ENCODE measurements around the gene KDM4C.
"Not testable (repeated sequence)": the region's sequence is repeated elsewhere in the genome, so short reads cannot be mapped to it uniquely, and the experiment has no call there.

KDM4C gene

GRCh38 chr9:6764950-6765349 is 7.2 kb downstream of the KDM4C start:
- DNase-seq: no peak

DNA sequence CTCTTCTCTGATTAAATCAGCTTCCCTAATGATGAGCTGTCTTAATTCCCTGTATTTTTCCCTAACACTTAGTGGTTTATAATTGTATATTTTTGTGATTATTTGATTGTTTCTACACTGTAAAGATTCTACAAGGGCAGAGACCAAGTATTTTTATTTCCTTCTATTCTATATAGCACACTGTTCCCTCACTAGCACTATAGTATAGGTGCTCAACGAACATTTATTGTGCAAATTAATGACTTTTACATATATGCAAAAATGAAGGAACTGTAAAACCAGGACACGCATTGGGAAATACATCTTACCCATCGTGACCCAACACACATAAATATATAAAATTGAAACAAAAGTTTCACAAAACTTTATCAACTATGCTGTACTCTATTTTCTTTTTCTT is 7.6 kb downstream of the KDM4C start:
- no peak for DNase-seq

DNA sequence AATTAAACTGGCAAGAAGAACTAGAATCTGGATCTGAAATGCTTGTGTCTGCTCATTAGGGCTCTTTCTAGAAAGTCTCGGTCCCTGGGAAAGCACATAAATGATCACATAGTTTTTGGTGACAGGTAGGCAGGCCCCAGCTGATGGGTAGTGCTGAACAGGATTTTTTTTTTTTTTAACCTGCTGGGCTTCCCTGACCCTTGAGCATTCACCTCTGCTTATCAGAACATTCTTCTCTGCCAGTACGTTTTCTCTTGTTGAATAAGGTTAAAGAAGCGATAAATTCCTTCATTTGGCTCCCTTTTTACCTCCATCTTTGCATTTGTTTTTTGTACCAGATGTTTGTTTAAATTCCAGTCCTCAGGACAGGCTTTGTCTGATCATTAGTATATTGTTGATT is 8.8 kb downstream of the KDM4C start:
- no peak for DNase-seq

GRCh38 chr9:6768587-6768986 is 10.8 kb downstream of the KDM4C start:
- not testable (repeated sequence) for DNase-seq

DNA sequence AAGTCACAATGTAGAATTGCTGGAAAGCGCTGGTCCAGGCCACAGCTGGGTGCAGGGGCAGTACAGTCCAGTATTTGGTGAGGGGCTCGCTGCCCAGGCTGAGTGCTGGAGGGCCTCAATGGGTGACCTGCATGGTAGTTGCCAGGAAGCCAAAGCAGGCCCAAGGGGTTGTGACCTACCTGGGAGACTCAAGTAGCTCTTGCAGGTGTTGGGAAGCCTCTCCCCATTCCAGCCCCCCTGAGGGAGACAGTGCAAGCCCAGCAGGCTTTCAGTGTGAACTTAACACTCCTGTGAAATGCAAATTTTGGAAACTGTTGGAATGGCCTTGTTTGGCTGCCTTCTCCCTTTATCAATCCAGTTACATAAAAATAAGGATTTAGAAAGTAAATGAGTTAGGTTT is 13.9 kb downstream of the KDM4C start:
- no peak for DNase-seq

DNA sequence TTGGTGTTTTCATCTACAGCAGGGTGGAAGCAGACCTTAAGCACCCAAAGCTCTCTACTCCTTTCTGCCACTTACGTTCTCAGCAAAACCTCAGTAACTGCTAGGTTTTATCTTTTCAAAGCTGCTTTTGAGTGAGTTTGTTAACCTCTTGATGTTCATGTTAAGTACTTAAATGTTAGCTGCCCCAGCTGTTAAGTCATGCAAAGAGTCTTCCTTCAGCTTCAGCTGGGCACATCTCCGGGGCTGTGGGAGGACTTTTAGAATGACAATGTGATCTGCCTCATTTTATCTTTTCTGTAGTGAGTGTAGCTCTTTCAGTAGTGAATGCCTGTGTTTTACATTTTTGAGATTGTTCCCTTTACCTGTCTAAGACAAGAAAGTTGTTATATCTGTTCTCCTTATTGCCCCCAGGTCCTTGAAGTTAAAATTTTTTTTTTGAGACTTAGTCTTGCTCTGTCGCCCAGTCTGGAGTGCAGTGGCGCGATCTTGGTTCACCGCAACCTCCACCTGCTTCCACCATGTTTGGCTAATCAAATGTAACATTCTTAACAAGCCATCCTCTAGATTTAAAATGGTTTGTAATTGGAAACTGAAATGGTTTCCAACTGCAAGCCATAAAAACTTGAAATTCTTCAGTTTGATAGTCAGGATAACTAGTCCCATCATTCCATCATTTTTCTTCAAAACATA is 19.6 kb downstream of the KDM4C start:
- no peak for DNase-seq

- no peak for DNase-seq
Observed at GRCh38 chr9:6779417-6780241, 21.9 kb downstream of the KDM4C start.

DNA sequence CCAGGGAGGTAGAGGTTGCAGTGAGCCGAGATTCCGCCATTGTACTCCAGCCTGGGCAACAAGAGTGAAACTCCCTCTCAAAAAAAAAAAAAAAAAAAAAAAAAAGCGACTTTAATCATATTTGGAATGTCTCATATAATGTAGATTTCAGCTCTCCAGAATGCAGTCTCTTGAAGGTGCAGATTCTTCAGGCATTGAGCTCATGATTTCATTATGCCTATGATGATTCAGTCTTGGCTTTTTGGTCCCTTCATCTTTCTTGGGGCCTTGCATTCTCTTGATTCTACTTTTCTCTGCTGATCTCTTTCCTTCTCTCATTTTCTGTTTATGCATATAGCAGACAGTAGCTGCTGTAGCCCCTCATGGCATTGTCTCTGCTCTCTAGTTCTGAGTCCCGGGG is 22.9 kb downstream of the KDM4C start:
- DNase-seq: no peak

GRCh38 chr9:6781476-6781875 is 23.7 kb downstream of the KDM4C start:
- no peak for DNase-seq

DNA sequence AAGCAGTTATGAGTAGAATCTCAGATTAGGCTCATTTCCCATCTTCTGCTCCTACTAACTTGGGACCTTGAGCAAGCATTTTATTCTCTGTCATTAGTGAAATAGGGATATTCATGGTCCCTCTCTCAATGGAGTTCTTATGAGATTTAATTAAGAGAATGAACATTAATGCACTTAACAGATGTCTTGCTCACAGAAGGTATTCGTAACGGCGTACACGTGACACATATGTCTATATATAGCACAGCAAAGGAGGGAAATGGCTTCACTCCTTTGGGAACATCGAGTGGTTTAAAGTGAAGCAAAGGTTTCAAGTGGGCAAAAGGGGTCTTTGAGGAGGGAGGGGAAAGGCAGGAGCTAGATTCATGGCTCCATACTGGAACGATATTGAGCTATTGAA is 24.6 kb downstream of the KDM4C start:
- no peak for DNase-seq

DNA sequence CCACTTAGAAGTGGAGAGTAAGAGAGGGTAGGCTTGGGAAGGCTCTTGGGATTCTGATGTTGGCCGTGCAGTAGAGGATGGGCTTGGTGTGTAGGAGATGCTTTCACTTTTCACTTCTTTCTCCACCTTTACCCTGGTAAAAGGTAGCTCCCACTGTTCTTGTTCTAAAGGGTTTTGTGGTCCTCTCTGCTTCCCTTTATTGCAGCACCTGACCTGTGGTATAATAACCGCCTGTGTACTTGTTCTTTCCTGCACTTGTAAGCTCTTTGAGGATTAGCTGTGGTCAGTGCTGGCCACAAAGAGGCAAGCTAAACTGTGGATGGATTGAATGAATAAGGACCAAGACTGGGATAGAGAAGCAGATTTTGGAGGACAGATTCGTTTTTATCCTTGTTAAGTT is 25.2 kb downstream of the KDM4C start:
- DNase-seq: no peak

- DNase-seq: no peak
Observed at GRCh38 chr9:6783753-6784152, 26.0 kb downstream of the KDM4C start.

DNA sequence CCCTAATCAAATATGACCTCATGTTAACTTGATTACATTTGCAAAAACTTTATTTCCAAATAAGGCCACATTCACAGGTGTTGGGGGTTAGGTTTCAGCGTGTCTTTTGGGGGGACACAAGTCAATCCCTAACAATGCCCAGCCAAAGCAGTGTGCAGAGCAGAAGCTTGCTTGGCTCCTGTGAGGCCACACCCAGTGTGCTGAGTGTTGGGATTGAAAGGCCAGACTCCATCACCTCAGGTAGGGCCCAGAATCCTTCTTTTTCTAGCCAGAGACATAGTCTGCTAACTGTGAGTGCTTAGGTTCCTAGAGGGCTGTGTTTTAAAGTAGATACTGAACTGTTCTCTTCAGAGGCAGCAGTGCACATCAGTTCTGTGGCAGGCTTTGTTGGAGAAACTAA is 27.9 kb downstream of the KDM4C start:
- no peak for DNase-seq

- DNase-seq: no peak
Observed at GRCh38 chr9:6787793-6788161, 30.0 kb downstream of the KDM4C start.

DNA sequence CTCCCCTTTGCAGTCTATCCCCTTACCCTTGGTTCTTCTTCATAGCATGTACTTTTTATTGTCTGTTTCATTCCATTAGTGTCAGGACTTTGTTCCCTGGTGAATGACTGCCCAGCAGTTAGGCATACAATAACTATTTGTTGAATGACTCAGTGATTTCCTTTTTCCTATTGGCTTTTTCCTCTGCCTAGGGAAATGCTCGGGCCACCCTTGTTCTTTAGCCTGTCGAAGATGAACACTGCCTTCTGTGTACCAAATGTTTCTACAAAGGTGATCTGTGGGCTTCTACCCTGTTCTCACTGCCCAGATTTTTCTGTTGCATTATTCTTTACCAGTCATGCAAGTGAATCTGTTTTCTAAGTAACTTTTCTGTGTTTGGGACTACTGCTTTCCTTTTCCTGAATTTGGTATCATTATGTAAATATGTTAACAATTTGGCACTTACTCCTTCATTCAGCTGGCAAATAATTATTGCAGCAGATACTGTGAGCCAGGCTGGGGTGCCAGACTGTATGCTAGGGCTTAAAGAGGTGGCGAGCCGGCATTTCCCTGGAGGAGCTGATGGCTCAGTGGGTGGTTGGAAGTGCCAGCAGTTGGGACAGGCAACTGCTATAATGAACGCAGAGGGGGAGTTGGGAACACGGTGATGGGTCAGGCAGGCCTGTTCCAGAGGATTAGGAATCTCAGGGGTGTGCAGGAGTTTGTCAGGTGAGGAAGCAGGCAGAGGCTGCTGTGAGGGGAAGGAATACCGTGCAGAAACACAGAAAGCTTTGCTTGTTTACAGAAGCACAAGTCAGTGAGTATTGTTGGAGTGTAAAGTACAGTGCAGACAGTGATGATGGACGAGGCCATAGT is 30.6 kb downstream of the KDM4C start:
- DNase-seq: no peak

- DNase-seq: not testable (repeated sequence)
Observed at GRCh38 chr9:6789017-6789338, 31.2 kb downstream of the KDM4C start.

DNA sequence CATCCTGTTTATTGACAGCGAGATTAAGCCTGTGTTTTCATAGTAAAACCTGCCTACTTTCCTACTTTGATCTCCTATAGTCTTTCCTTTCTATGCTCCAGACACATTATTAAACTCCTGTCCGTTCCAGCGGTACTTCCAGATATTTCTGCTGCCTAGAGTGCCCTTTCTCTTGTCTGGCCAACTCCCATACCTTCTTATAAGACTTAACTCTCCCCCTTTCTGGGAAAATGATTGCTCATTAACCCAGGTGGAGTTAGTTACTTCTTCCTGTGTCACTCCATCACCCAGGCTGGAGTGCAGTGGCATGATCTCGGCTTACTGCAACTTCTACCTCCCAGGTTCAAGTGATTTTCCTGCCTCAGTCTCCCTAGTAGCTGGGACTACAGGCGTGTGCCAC is 33.1 kb downstream of the KDM4C start:
- no peak for DNase-seq

- DNase-seq: no peak
Observed at GRCh38 chr9:6793203-6793602, 35.4 kb downstream of the KDM4C start.

DNA sequence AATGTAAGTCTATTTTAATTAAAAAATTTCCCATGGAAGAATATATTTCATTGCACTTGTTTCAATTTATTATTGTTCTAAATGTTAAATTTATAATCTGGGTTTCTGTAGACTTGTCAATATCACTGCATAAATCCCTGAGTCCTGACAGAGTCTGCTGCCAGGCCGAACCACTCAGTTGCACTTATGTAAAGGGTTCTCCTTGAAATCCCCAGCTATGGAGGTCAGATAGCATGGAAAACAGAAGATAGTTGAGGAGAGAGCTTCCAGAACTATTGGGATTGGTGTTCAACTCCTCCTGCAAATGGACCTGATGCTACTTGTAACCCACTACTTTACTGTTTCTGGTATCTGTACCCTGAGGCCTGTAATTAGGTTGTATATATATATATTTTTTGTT is 37.2 kb downstream of the KDM4C start:
- no peak for DNase-seq

DNA sequence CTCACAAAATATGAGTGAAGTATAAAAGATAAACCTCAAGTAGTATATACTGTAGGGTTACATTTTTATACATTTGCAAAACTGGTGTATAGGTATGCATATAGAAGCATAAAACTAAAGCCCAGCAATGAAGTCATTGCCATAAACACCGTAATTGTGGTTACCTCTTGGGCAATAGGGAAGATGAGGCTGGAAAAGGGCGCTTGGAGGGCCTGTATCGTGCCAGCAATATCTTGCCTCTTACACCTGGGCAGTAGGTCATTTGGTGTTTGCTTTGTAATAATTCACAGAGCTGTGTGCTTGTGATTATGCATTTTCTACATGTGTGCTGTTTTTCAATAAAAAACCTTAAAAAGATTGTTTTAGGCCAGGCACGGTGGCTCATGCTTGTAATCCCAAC is 45.2 kb downstream of the KDM4C start:
- DNase-seq: no peak

GRCh38 chr9:6805532-6805931 is 47.8 kb downstream of the KDM4C start:
- no peak for DNase-seq

DNA sequence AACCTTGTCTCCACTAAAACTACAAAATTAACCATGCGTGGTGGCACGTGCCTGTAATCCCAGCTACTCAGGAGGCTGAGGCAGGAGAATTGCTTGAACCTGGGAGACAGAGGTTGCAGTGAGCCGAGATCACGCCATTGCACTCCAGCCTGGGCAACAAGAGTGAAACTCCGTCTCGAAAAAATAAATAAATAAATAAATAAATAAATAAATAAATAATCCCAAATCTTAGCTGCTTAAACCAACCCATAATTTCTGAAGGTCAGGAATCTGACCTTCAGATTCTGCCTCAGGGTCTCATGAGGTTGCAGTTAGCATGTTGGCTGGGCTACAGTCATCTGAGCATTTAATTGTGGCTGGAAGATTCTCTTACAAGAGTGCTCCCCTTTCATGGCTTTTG is 48.5 kb downstream of the KDM4C start:
- not testable (repeated sequence) for DNase-seq

DNA sequence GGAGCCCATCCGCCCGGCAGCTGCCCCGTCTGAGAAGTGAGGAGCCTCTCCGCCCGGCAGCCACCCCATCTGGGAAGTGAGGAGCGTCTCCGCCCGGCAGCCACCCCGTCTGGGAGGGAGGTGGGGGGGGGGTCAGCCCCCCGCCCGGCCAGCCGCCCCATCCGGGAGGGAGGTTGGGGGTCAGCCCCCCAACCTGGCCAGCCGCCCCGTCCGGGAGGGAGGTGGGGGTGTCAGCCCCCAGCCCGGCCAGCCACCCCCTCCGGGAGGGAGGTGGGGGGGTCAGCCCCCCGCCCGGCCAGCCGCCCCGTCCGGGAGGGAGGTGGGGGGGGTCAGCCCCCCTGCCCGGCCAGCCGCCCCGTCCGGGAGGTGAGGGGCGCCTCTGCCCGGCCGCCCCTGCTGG is 49.9 kb downstream of the KDM4C start:
- not testable (repeated sequence) for DNase-seq

GRCh38 chr9:6811436-6811835 is 53.7 kb downstream of the KDM4C start:
- no peak for DNase-seq
